Prostate gland (tissue), 2 donors: Measurements from ENCODE around the gene RETSAT.

Experiments
- CTCF ChIP-seq, 4 experiments: fragments of 200-600 bp in 2 of 4; fragments of 450-650 bp in 2 of 4; sonication (generic) in 2 of 4; IDR thresholded peaks; 1 replicate in 3 of 4; 2 replicates in 1 of 4; pipeline ENCODE4 v1.5.1; 2016 to 2019; ENCODE audit warnings: antibody characterized with exemption in 4 of 4, mild to moderate bottlenecking in 2 of 4, moderate library complexity in 2 of 4
- POLR2A ChIP-seq: fragments of 450-650 bp; IDR thresholded peaks from one replicate; pipeline ENCODE4 v1.6.1; 2016; ENCODE audit warnings: antibody characterized with exemption, mild to moderate bottlenecking

GRCh38 chr2:85324639-85325465 is 29.5 kb downstream of the RETSAT start:
- TF ChIP-seq POLR2A (no peak), CTCF (IDR thresholded peaks at IDR 0.05) (no peak)
